B cell (primary cell): ENCODE results near the gene PLA2G10.
"Not testable (repeated sequence)": the region's sequence is repeated elsewhere in the genome, so short reads cannot be mapped to it uniquely, and the experiment has no call there.

Experiments
- CTCF ChIP-seq: fragments of 200-600 bp; IDR thresholded peaks from one replicate; pipeline ENCODE4 v1.8.0; 2022; ENCODE audit warnings: antibody characterized with exemption, mild to moderate bottlenecking
- EZH2 ChIP-seq: IDR thresholded peaks from 2 replicates; pipeline ENCODE4 v1.6.1; 2012; ENCODE audit warnings: borderline replicate concordance, low read depth, mild to moderate bottlenecking, moderate library complexity, low read length; ENCODE audit not compliant: insufficient read depth, poor library complexity, severe bottlenecking

GRCh38 chr16:14733233-14733632, 39.1 kb upstream of the PLA2G10 start:
- not testable (repeated sequence) for TF ChIP-seq CTCF, EZH2
